Panc1 (cell line): Measurements from ENCODE around the gene CHST11. TPM values are rescaled to one million over a fixed set of nuclear protein-coding genes. Genes with fewer than 3 reads are reported as not detected.

ENCODE experiments used
- ATAC-seq: fragments of 200-7000 bp; cut with Tn5 transposase; 2 replicates; pipeline ENCODE4 v1.9.1; 2020; ENCODE audit warnings: mild to moderate bottlenecking, moderate library complexity
- BruUV-seq: library from RNA; stranded (reverse); fragments of 400-500 nt; replicated peaks from 2 replicates; lab custom pipeline; 2021; lab: Mats Ljungman, UMichigan
- CTCF ChIA-PET: fragments of 300-600 bp; sonication (Branson Sonifier 250); formaldehyde crosslinking; loops from one replicate; lab custom pipeline; 2022; ENCODE audit warnings: antibody characterized with exemption; lab: Charles Lee
- POLR2A ChIA-PET: fragments of 300-600 bp; sonication (Branson Sonifier 250); formaldehyde crosslinking; loops from one replicate; lab custom pipeline; 2022; ENCODE audit warnings: antibody characterized with exemption; lab: Charles Lee
- DNase-seq: peaks from one replicate; pipeline ENCODE4 v3.0.0-alpha.2; 2010; ENCODE audit warnings: low read depth, low spot score
- H3K27ac ChIP-seq: 2 replicates; pipeline ENCODE4 v1.5.1; 2011; ENCODE audit warnings: mild to moderate bottlenecking, low read length, inconsistent platforms
- H3K27me3 ChIP-seq: fragments of 200-500 bp; sonication (Bioruptor generic); 2 replicates; pipeline ENCODE4 v1.6.0; 2014; ENCODE audit warnings: low read length, inconsistent platforms; ENCODE audit not compliant: control insufficient read depth, insufficient read depth
- H3K36me3 ChIP-seq: fragments of 200-500 bp; sonication (Bioruptor generic); 2 replicates; pipeline ENCODE4 v1.5.1; 2014; ENCODE audit warnings: inconsistent platforms, mild to moderate bottlenecking, low read length, moderate library complexity; ENCODE audit not compliant: control insufficient read depth, insufficient read depth
- H3K4me1 ChIP-seq: 2 replicates; pipeline ENCODE4 v1.5.1; 2011; ENCODE audit warnings: inconsistent platforms, mild to moderate bottlenecking, low read length, moderate library complexity; ENCODE audit not compliant: control insufficient read depth, insufficient read depth
- H3K4me3 ChIP-seq, 2 experiments: 2 replicates each; pipeline ENCODE4 v1.5.1; 2011 to 2012; ENCODE audit warnings: low read depth in 2 of 2, low read length in 2 of 2, mild to moderate bottlenecking in 2 of 2, inconsistent platforms in 1 of 2, moderate library complexity in 1 of 2
- H3K9me3 ChIP-seq: fragments of 200-500 bp; sonication (Bioruptor generic); 2 replicates; pipeline ENCODE4 v1.5.1; 2014; ENCODE audit warnings: low read depth, mild to moderate bottlenecking, inconsistent platforms, low read length, moderate library complexity; ENCODE audit not compliant: control insufficient read depth, insufficient read depth
- POLR2AphosphoS5 ChIP-seq: IDR thresholded peaks from 2 replicates; pipeline ENCODE4 v1.6.1; 2012; ENCODE audit warnings: mild to moderate bottlenecking, low read depth, low read length, moderate library complexity
- REST ChIP-seq, 2 experiments: IDR thresholded peaks; 2 replicates each; pipeline ENCODE4 v1.6.1; 2011 to 2012; ENCODE audit warnings: low read depth in 2 of 2, control low read depth in 1 of 2, low read length in 1 of 2, mild to moderate bottlenecking in 1 of 2, moderate library complexity in 1 of 2; ENCODE audit not compliant: insufficient read depth in 1 of 2
- SIN3A ChIP-seq: IDR thresholded peaks from 2 replicates; pipeline ENCODE4 v1.6.1; 2012; ENCODE audit warnings: low read depth, mild to moderate bottlenecking, low read length, moderate library complexity, borderline replicate concordance; ENCODE audit not compliant: insufficient read depth
- TCF7L2 ChIP-seq: IDR thresholded peaks from 2 replicates; pipeline ENCODE4 v1.6.1; 2011; ENCODE audit warnings: mild to moderate bottlenecking, low read depth, low read length, inconsistent platforms
- in situ Hi-C: cut with HindIII; loops from 2 replicates; pipeline ENCODE4 v1.10.0; 2016; ENCODE audit warnings: low sequenced_read_pairs, low pct_unique_long_range_greater_than_20kb
- intact Hi-C: fragments of 100-400 bp; cut with micrococcal nuclease; formaldehyde crosslinking; loops from one replicate; pipeline ENCODE4 v1.10.0; 2022; ENCODE audit not compliant: unreplicated experiment
- total RNA-seq: library from RNA; stranded (reverse); gene quantifications from one replicate; pipeline ENCODE4 v1.2.1, GENCODE V29; 2021; ENCODE audit not compliant: unreplicated experiment
- TF ChIP-seq, protein P1 (sequence below): fragments of 450-650 bp; IDR thresholded peaks from 2 replicates; pipeline ENCODE4 v1.5.1; 2017; ENCODE audit warnings: mild to moderate bottlenecking

The CHST11 gene
- total RNA-seq, 1 experiment from 2014 or later: 11.4 TPM

- Histone ChIP-seq H3K4me1 (peaks cover 3% of the 10 kb centered on the region; the same call in 1 of the 2 replicates), H3K27ac (no peak overlapping the region), H3K36me3 (no peaks in the 10 kb centered on the region), H3K4me3 (no peak overlapping the region), H3K9me3 (no peaks in the 10 kb centered on the region), H3K27me3 (no peaks in the 10 kb centered on the region)
- BruUV-seq: no TSS peak
- in situ Hi-C loops (no loop called here), intact Hi-C loops (no loop called here)
- TF ChIP-seq, protein P1, sequence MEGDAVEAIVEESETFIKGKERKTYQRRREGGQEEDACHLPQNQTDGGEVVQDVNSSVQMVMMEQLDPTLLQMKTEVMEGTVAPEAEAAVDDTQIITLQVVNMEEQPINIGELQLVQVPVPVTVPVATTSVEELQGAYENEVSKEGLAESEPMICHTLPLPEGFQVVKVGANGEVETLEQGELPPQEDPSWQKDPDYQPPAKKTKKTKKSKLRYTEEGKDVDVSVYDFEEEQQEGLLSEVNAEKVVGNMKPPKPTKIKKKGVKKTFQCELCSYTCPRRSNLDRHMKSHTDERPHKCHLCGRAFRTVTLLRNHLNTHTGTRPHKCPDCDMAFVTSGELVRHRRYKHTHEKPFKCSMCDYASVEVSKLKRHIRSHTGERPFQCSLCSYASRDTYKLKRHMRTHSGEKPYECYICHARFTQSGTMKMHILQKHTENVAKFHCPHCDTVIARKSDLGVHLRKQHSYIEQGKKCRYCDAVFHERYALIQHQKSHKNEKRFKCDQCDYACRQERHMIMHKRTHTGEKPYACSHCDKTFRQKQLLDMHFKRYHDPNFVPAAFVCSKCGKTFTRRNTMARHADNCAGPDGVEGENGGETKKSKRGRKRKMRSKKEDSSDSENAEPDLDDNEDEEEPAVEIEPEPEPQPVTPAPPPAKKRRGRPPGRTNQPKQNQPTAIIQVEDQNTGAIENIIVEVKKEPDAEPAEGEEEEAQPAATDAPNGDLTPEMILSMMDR: no peak
- TF ChIP-seq TCF7L2: no peak
- TF ChIP-seq SIN3A: no peak
- no peak for TF ChIP-seq POLR2AphosphoS5
- TF ChIP-seq REST (IDR thresholded peaks at IDR 0.05; ENCODE audit: insufficient read depth in 1 of 2, low read depth in 2 of 2, low read length in 1 of 2): no peak
- ChIA-PET POLR2A (no interaction called here), CTCF (no interaction called here)
- ATAC-seq (no peak), DNase-seq (no peak)
These were observed 267.1 kb downstream of the CHST11 start for GRCh38 chr12:104723895-104724294.

DNA sequence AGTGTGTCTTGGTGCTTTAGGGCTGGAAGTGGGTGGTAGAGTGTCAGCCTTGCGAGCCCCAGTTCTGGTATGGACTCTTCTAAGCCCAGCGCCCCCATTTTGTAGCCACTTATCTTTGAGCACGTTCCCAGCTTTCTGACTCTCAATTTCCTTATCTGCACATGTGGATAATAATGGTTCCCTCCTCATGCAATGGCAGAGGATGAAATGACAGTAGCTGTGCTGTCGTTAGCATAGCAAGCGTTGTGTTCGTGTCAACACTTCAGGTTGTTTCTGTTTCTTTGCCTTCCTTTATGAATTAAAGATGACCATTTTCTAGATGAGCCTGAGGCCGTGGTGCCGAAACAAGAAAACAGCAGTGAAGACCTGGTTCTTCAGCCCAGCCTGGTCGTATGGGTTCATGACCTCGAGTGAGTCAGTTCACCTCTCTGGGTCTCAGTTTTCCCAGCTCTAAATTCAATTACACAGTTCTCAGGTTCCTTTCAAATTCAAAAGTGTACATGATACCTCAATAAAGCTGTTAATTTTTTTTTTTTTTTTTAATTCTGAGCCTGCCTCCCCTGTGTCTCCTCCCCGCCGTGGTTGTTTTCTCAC, 268.3 kb downstream of the CHST11 start:
- TF ChIP-seq TCF7L2 (no peak), POLR2AphosphoS5 (no peak), SIN3A (no peak), REST (IDR thresholded peaks at IDR 0.05; ENCODE audit: insufficient read depth in 1 of 2, low read depth in 2 of 2, low read length in 1 of 2) (no peak)
- TF ChIP-seq, protein P1: no peak
- in situ Hi-C loops: no loop called here
- Histone ChIP-seq H3K9me3 (no peaks in the 10 kb centered on the region), H3K27me3 (no peaks in the 10 kb centered on the region), H3K4me3 (no peak overlapping the region), H3K27ac (no peak overlapping the region), H3K36me3 (no peaks in the 10 kb centered on the region), H3K4me1 (peaks cover 3% of the 10 kb centered on the region; the same call in 1 of the 2 replicates)
- ATAC-seq: no peak
- ChIA-PET CTCF (interaction anchor here (0.6 kb wide), 1 partner anchor 244 kb away, joined by 8 read pairs; no protein-coding TSS in a partner anchor), POLR2A (no interaction called here)
- no peak for DNase-seq
- no TSS peak for BruUV-seq
- intact Hi-C loops: no loop called here
